IPS-11a (cell line): ENCODE measurements around the gene UNC5CL.

Experiments used
- H3K4me3 ChIP-seq: one replicate; pipeline ENCODE4 v1.5.1; 2013; ENCODE audit warnings: low read depth, low read length, control low read depth

UNC5CL gene

DNA sequence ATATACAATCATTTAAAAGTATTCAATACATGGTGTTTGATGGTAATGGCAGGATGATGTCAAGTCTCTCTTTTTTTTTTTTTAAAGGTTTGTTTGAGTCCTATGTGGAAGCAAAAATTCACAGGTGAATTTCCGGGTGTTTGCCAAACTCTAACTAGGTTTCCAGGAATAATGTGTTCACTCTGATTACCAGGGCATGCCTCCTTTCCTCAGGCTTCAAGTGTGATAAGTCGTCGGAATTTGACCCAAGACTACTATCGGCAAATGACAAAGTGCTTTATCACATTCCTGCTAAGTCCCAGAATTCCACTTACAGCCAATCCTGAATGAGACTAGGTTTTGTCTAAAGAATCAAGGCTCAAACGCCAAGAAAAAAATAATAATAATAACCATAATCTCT is 25.8 kb upstream of the UNC5CL start:
- H3K4me3 ChIP-seq, result no peak overlapping the region

DNA sequence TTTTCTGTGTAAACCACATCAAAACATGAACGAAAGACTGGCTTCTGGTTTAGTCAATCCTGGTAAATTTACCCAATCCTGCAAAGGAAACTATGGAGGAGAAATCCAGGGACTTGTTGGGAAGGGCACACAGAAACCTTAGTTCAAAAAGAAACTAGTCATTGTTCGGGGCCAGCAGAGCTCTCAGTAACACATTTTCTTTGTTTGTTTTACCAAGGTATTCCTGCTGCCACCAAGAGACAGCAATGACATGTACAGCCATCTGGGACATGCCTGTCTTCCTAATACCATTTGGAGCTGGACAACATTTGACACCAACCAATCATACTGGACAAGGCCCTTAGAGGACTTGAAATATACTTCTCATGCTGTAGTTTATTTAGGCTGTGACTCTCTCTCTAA is 24.9 kb upstream of the UNC5CL start:
- no peak overlapping the region for H3K4me3 ChIP-seq

DNA sequence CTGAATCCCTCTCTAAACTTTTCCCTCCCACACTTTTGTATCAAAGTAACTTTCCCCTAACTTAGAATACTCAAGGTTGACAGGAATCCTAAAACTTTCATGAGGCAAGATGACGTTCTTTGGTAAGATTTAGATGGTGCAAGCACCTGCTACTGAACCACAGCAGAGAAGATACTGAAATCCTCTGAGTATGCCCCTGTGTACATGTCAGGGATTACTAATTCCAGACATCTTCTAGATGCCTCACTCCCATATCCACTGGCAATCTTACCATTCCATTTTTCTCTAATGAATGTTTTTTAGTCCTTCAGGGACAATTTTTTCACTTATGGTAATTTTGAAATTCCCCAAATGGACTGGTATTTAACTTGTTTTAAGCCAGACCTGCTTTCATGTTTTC is 23.0 kb upstream of the UNC5CL start:
- no peak overlapping the region for H3K4me3 ChIP-seq

DNA sequence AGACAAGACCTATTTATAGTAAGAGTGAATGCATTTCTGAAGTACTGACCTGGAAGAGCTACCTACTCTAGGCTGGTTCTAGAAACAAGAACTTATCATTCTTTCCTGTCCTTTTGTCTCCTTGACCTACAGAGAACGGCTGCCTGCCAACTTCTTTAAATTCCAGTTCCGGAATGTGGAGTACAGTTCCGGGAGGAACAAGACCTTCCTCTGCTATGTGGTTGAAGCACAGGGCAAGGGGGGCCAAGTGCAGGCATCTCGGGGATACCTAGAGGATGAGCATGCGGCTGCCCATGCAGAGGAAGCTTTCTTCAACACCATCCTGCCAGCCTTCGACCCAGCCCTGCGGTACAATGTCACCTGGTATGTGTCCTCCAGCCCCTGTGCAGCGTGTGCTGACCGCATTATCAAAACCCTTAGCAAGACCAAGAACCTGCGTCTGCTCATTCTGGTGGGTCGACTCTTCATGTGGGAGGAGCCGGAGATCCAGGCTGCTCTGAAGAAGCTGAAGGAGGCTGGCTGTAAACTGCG is 22.2 kb upstream of the UNC5CL start:
- no peak overlapping the region for H3K4me3 ChIP-seq

DNA sequence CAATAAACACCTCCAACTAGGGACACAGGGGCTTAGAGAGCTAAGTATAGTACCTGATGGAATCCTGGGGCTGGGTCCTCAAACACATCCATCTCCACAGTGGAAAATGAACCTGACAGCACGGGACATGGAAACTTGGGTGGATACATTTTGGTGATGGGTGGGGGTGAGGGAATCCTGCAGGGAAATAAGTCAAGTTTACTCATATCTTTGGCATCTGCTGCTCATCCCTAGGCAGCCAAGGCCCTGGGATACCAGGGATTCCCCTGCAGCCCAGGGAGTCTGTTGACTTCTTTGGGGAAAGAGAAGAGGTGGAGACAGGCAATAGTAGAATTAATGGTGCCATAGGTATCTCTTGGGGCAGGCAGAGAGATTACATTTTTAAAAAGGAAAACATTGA is 20.5 kb upstream of the UNC5CL start:
- no peak overlapping the region for H3K4me3 ChIP-seq

DNA sequence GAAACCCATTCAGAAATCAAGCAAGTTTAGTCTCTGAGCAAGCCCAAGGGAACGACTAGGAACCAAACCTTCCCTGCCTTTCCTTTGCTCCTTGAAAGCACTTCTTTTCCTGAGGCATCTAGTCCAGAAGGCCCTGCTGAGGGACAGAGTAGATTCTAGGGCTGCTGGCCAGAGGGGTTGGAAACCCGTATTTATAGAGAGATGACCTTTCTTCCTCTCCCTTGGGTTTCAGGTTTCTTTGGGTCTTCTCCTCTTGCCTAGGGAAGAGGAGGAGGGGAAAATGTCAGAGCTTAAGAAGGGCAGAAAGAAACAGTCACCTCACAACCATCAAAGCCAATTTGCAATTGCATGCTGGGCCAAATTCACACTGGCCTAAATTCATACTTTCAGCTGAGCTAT is 19.8 kb upstream of the UNC5CL start:
- H3K4me3 ChIP-seq, result no peak overlapping the region

DNA sequence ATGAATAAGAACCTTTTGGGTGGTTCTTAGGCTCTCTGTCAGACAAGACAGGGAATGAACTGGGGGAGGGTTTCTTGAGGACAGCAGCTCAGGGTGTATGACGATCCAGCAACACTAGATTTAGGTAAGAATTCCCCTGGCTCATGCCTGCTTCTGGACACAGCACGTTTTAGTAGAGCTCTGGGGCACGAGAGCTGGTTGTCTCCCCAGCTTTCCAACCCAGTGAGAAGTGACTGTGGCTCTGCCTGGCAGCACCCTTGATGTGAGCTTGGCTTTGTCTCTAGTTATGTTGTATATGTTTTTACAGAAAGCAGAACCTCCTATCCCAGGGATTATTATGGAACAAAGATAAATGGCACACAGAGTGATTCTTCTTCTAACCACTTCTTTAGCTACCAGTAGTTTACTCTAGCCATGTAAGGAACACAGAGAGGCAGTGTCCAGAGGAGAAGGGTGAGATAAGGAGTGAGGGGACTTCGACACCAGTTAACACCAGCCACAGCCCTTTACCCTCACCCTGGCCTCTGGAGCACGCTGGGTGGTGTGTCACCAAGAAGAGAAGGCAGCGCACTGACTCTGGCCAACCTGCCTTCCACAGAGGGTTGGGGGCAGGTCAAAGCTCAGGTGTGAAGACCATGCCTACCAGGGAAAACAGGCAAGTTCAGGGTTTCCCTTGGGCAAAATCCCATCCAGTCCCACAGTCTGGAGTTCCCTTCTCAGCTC is 17.9 kb upstream of the UNC5CL start:
- no peak overlapping the region for H3K4me3 ChIP-seq

DNA sequence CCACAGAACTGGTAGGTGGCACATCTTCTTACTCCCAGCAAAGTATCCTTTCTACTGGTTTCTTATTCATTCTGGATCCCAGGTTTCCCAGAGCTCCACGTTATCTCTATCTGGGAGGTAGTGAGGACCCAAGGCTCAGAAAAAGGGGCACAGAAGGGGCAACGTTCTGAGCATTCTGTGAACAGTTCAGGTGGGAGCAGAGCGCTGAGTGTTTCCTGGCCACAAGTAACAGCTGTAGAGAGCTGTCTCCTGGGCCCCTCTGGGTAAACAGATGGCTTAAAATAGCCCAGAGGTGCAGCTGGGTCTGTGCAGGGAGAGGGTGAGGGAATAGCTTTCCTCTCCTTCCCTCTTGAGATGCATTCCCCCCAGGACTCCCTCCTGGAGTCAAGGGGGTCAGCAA is 16.1 kb upstream of the UNC5CL start:
- H3K4me3 ChIP-seq, result no peak overlapping the region

DNA sequence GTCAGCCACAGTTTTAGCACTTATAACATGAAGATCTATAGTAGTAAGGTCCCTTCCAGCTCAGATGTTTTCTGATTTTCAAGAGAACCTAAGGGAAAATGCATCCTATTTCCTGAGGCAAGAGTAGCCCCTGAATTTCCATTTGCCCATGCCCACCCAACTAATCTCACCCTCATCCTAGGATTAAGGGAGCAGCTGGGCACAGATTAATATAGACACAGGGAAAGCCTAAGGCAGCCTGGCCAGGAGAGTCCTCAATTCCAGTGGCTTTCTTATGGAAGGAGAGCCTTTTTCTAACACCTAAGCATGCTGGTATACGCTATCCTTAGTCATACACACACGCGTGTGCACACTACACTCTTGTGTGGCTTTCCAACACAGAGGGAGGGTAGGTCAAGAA is 15.5 kb upstream of the UNC5CL start:
- no peak overlapping the region for H3K4me3 ChIP-seq

DNA sequence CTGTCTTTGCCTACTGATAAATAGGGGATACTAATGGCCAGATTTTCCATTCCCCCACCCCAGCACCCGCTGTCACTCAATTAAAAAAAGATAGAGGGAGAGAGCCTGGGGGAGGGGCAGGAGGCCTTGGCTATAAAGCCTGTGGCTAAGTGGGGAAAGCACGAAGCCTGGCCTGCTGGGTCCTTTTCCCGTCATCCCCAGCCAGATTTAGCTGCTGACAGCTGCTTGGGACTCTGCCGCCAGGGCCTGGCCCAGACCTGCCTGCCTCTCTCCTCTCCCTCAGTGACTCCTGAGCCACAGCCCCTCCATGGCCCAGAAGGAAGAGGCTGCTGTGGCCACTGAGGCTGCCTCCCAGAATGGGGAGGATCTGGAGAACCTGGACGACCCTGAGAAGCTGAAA is 14.0 kb upstream of the UNC5CL start, which contains the start of gene APOBEC2:
Gene APOBEC2, plus strand, starts transcription at position 162 of the 400 bp plus-strand sequence. Its CDS starts 146 bp downstream, at position 308.
- H3K4me3 ChIP-seq, result no peak within 1 kb of the TSS

DNA sequence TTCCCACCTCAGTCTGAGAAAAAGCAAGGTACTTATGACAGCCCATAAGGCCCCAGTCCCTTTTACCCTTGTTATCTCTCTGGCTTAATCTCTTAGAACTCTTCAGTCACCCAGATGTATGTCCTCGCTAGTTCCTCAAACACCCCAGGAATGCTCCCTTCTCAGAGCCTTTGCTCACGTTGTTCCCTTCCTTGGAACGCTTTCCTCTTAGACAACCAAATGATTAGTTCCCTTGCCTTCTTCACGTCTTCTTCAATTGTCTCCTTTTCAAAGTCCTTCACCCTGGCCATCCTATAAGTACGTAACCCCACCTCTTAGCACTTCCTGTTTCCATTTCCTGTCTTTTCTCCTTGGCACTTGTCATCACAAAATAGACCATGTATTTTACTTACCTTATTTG is 12.9 kb upstream of the UNC5CL start:
- H3K4me3 ChIP-seq, result no peak overlapping the region

DNA sequence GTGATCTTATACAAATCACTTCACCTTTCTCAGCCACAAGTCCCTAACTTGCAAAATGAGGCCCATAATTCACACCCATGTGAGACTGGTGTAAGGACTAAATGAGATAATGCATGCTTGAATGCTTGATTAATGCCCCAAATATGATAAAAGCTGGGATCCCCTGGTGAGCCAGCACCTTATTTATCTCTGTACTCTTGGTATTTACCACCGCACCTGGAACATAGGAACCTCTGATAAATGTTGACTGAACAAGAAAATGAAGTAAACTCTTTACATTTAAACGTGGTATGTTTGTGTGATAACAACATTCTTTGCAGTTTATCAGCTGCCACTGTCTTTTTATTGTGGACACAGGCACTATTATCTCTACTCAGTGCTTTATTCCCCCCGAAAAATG is 11.5 kb upstream of the UNC5CL start:
- H3K4me3 ChIP-seq, result no peak overlapping the region

DNA sequence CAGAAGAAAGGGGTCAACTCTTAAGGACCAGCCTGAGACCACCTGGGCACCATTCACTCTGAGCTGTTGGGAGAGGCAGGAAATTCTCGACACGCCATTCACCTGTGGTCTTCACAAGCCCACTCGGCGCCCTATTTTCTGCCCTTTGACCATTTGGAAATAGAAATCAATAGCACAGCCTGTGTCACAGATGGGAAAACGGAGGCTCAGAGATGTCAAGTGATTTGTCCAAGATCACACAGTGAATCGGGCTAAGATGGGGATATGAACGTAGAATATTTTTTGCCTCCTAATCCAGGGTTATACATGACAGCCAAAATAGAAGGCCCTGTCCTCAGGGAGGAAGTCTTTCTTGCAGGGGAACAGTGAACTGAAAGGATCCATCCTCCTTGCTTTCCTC is 10.9 kb upstream of the UNC5CL start:
- no peak overlapping the region for H3K4me3 ChIP-seq

DNA sequence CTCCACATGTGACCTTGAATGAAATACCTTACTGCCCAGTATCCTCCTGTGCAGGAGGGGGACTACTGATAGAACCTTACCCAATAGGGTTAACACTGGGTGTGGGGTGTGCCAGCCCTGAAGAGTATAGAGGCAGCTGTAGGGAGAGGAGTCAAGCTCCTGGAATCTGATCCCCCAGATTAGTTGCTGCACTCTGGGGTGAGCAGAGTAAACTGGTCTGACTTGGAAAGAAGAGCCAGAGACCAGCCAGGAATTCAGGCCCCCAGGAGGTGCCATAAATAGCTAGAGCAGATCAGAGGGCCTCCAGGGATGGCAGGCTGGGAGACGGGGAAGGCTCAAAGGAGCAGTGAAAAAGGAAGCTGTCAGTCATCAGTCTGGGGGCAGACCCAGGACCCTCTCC is 10.5 kb upstream of the UNC5CL start:
- no peak overlapping the region for H3K4me3 ChIP-seq

DNA sequence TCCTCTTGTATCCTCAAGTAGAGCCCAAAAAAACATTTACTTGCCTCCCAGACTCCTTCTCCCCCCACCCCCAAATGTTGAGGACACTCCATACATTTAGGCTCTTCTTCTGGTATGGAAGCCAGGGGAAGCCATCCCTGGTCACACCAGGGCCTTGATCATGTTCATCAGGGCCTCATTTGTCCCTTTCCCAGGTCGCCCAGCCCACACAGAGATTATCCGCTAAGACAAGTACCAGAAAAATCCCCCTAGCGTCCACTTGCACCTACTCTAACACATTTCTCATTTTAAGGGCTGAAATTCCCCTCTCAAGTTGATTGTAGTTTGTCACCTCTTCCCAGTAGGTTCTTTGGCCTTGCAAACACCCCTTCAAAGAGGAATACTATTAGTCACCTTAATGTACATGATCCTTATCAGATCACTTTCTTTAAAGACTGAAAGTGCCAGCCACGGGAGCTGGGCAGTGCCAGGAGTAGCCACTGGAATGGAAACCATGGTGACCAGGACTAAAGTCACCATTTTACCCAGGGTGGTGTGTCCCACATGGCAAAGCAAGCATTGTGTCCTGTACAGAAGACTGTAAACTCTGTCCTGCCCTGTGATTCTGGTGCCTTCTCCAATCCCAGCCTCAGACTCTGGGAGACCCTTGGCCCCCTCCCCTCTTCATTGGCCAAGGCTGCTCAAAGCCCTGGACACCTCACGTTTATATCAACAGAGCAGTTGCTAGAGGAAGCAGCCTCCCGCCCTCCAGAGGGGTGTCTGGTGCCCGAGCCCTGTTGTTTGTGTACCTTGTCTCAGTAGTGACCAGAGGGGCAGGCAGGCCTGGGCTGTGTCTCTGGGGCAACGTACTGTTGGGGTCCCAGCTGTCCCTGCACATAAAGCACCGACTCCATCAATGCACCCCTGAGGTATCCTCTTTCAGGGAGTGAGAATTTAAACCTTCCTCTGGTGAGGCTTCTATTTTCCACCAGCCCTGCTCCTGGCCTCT is 9.0 kb upstream of the UNC5CL start:
- no peak overlapping the region for H3K4me3 ChIP-seq

DNA sequence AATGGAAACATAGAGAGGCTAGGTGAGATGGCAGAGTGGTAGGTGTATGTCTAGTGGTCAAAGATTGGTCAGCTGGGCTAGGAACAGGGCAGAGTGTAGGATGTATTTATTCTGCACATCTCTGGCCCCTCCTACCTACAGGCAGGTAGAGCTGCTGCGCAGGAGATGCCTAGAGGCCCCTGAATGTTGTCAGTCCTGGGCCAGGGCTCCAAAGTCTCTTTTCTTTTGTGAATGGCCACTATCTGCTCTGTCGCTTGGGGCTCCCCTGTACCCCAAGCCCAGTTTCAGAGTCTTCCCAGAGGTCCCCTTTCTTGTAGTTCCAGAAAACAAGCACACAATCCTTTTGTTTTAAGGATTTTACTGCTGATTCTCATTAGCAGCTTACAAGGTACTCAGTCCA is 8.3 kb upstream of the UNC5CL start:
- H3K4me3 ChIP-seq, result no peak overlapping the region

DNA sequence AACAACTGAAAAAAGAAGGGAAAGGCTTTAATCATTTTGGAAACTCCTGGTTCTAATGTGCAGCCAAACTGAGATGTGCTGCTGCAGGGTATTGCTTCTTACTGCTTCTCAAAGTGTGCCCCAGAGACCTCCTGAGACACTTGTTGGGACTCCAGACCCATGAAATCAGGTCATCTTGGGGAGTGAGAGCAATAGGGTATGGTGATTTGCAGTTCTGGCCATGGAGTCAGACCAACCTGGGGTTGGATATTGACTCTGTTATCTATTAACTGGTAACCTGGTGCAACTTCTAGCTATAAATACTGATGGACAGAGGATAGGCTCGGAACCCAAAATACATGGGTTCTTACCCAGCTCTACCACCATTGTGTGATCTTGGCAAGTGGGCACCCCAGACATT is 7.1 kb upstream of the UNC5CL start:
- no peak overlapping the region for H3K4me3 ChIP-seq

DNA sequence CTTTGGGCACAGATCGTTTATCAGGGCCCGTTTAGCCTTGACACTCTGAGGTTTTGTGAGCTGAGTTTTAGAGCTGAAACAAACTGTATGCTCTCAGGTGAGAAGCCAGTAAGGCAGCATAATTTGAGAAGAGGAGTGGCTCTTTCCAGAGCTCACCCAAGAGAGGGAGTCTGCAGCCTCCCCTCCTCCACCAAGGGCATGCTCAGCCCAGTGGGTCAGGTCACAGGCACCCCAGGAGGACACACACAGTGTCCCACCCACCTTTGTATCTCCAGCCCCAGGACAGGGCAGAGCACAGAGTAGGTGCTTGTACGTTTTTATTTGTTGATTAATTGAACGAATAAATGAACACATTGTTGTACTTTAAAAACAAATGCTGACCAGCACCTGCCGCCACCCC is 6.6 kb upstream of the UNC5CL start:
- no peak overlapping the region for H3K4me3 ChIP-seq

DNA sequence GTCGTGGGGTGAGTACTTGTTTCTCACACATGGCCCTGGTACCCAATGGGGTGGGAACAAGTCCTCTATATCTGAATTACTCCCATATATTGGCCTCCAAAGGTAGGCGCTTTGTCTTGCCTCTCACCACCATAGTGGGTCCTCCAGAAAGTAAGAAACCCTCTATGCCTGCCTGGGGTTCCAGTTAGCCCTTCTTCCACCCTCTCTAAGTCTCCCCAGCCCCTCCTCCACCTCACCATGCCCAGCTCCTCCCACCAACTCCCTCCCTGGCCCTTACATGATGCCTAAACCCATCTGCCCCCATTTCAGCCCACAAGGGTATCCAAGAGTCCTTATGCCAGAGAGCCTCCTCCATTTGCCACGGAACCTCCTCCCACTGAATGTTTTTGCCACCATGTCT is 4.1 kb upstream of the UNC5CL start:
- no peak overlapping the region for H3K4me3 ChIP-seq

DNA sequence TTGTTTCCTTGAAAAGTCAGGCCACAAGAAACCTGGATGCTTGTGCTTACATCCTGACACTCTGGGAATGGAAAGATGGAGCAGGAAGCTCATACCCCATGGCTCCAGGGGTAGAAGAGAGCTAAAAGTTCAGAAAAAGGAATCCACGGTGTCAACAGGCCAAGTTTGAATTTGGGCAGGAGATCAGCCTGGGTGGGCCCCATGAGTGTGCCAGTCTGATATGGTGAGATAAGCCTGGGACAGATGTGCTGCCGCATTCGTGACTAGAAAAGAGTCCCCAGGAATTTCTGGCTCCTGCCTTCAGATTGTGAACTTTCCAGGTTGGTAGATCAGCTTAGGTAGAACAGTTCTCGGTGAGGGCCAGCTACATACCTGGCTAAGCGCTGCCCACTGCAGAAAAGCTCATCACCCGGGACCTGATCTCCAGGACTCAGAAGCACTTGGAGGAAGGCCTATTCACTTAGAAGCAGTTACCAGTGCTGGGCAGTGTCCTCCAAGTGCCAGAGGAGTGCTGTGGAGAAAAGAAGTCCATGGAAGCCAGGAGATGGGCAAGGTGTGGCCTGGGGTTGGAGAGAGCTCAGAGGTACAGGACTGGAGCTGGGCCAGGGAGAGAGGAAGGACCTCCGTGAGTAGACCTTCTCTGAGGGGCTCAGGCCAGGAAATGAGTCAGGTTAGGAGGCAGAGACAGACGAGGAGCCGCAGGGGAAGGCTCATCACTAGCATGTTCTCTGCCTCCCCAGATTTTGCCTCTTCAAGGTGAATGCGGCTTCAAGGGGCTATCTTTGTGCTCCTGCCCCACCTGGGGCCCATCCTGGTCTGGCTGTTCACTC is 3.4 kb upstream of the UNC5CL start, which contains the start of gene TSPO2:
Gene TSPO2, plus strand, starts transcription at position 242 of the 830 bp plus-strand sequence. Its CDS starts 519 bp downstream, at position 761.
- H3K4me3 ChIP-seq, result no peak within 1 kb of the TSS
